VCaP (cell line): ENCODE results near the gene GPATCH3.

Experiments used
- H3K27ac ChIP-seq: fragments of 450-650 bp; 2 replicates; pipeline ENCODE4 v1.5.1; 2017
- CTCF ChIP-seq: fragments of 450-650 bp; conservative IDR thresholded peaks from 2 replicates; pipeline ENCODE4 v1.5.1; 2017; ENCODE audit warnings: mild to moderate bottlenecking, moderate library complexity

Gene GPATCH3

GRCh38 chr1:26856604-26857469, 43.4 kb downstream of the GPATCH3 start:
- no peak for TF ChIP-seq CTCF
- H3K27ac ChIP-seq = no peak overlapping the region

- TF ChIP-seq CTCF = no peak
- no peak overlapping the region for H3K27ac ChIP-seq
Measured at GRCh38 chr1:26856181-26856580, 44.1 kb downstream of the GPATCH3 start.

GRCh38 chr1:26855636-26856035, 44.6 kb downstream of the GPATCH3 start:
- no peak for TF ChIP-seq CTCF
- H3K27ac ChIP-seq = no peak overlapping the region

DNA sequence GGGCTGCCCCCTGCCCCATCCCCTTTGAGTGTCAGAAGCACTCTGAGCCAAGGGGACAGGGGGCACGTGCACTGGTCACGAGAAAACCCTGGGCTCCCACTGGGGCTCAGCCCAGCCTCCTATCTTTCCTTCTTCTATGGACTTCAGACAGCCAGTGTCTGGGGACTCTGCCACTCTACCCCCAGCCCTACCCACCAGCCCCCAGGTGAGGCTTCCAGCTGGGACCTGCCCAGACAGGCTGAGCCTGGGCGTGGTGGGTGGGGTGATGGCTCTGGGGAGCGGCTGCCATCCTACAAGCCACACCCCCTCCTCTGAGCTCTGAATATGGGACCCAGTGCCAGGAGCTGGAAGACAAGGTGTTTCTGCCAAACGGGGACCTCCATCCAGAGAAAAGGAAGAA, 45.4 kb downstream of the GPATCH3 start:
- TF ChIP-seq CTCF = no peak
- no peak overlapping the region for H3K27ac ChIP-seq

DNA sequence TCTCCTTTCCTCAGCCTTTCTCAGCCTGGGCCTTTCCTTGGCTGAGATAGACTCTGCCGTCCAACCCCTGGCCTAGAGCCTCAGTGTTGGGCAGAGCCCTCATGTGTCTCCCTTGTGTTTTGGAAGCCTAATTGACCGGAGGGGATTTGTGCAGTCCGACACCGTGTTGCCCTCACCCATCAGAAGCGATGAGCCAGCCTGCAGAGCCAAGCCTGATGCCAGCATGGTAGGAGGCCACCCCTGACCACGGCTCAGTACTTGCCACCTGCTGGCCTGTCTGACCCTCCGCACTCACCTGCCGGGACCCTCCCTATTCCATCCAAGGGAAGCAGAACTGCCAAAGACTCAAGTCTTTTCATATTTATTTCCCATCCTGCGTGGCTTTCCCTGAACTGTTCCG, 46.7 kb downstream of the GPATCH3 start:
- H3K27ac ChIP-seq = no peak overlapping the region

GRCh38 chr1:26853156-26853555, 47.1 kb downstream of the GPATCH3 start:
- no peak overlapping the region for H3K27ac ChIP-seq
- peak; percentile 90 for TF ChIP-seq CTCF

More for the DNA sequence above, 46.7 kb downstream of the GPATCH3 start:
- TF ChIP-seq CTCF = no peak

DNA sequence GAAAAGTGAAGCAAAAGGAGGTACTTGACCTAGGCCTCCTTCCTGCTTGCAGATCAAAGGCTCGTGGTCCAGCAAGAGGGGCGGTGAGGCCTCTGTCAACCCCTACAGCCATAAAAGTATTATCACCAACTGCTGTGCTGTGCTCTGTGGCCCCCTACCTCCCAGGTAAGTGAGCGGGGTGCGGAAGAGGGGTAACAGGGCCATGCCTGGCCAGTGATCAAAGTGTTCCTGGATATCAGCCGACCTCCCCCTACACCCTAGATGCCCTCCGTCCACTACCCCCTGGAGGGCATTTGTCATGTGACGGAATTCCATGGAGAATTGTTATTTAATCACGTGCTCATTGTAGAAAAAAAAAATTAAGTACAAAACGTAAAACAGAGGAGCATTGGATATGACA, 47.6 kb downstream of the GPATCH3 start:
- no peak for TF ChIP-seq CTCF
- no peak overlapping the region for H3K27ac ChIP-seq
